ENCODE results near the gene EYS.

DNA sequence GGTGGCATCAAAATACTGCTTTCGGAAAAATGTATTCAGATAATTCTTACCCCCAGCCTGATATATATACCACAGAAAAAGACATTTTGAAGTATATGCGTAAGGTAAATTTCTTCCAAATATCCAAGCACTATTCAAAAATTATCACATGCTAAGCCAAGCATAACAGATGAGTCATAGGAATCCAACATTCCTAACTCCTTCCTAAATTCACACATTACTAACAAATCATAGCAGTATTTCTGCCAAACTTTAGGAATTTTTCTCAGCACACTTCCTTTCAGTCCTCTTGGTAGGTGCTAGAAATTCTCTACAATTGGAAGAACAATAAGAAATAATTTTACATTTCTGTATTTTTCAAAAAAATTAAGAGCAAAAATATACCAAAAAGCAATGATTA, 417.5 kb downstream of the EYS start:
- TF ChIP-seq POLR2A (IDR thresholded peaks at IDR 0.05; ENCODE audit: control extremely low read depth in 1 of 2, low read depth in 2 of 2, low read length in 2 of 2): no peak
- TF ChIP-seq CTCF (IDR thresholded peaks at IDR 0.05; ENCODE audit: control extremely low read depth in 1 of 3, insufficient read depth in 1 of 3, low read depth in 1 of 3, low read length in 3 of 3): no peak
- no peak for TF ChIP-seq EP300 (IDR thresholded peaks at IDR 0.05; ENCODE audit: borderline replicate concordance in 1 of 2, low read depth in 2 of 2, low read length in 2 of 2)
- TF ChIP-seq TCF12 (IDR thresholded peaks at IDR 0.05; ENCODE audit: low read depth, low read length): no peak
- TF ChIP-seq NRF1 (IDR thresholded peaks at IDR 0.05; ENCODE audit: low read depth, low read length): no peak
- no peak for TF ChIP-seq RXRA (IDR thresholded peaks at IDR 0.05; ENCODE audit: insufficient read depth, low read depth, low read length)
- no peak for TF ChIP-seq POLR2AphosphoS5 (IDR thresholded peaks at IDR 0.05; ENCODE audit: low read depth, low read length)
- TF ChIP-seq RFX5 (IDR thresholded peaks at IDR 0.05; ENCODE audit: borderline replicate concordance, low read depth, low read length): no peak
- no peak for TF ChIP-seq RBBP5 (IDR thresholded peaks at IDR 0.05; ENCODE audit: borderline replicate concordance, low read depth, low read length)
- TF ChIP-seq, protein P1, sequence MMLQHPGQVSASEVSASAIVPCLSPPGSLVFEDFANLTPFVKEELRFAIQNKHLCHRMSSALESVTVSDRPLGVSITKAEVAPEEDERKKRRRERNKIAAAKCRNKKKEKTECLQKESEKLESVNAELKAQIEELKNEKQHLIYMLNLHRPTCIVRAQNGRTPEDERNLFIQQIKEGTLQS (IDR thresholded peaks at IDR 0.05; ENCODE audit: insufficient read depth, low read depth, low read length): no peak
- no peak for TF ChIP-seq EZH2 (IDR thresholded peaks at IDR 0.05; ENCODE audit: low read depth, low read length, severe bottlenecking)
- TF ChIP-seq HDAC2 (IDR thresholded peaks at IDR 0.05; ENCODE audit: borderline replicate concordance in 1 of 2, low read depth in 2 of 2, low read length in 2 of 2): no peak
- TF ChIP-seq, protein P2, sequence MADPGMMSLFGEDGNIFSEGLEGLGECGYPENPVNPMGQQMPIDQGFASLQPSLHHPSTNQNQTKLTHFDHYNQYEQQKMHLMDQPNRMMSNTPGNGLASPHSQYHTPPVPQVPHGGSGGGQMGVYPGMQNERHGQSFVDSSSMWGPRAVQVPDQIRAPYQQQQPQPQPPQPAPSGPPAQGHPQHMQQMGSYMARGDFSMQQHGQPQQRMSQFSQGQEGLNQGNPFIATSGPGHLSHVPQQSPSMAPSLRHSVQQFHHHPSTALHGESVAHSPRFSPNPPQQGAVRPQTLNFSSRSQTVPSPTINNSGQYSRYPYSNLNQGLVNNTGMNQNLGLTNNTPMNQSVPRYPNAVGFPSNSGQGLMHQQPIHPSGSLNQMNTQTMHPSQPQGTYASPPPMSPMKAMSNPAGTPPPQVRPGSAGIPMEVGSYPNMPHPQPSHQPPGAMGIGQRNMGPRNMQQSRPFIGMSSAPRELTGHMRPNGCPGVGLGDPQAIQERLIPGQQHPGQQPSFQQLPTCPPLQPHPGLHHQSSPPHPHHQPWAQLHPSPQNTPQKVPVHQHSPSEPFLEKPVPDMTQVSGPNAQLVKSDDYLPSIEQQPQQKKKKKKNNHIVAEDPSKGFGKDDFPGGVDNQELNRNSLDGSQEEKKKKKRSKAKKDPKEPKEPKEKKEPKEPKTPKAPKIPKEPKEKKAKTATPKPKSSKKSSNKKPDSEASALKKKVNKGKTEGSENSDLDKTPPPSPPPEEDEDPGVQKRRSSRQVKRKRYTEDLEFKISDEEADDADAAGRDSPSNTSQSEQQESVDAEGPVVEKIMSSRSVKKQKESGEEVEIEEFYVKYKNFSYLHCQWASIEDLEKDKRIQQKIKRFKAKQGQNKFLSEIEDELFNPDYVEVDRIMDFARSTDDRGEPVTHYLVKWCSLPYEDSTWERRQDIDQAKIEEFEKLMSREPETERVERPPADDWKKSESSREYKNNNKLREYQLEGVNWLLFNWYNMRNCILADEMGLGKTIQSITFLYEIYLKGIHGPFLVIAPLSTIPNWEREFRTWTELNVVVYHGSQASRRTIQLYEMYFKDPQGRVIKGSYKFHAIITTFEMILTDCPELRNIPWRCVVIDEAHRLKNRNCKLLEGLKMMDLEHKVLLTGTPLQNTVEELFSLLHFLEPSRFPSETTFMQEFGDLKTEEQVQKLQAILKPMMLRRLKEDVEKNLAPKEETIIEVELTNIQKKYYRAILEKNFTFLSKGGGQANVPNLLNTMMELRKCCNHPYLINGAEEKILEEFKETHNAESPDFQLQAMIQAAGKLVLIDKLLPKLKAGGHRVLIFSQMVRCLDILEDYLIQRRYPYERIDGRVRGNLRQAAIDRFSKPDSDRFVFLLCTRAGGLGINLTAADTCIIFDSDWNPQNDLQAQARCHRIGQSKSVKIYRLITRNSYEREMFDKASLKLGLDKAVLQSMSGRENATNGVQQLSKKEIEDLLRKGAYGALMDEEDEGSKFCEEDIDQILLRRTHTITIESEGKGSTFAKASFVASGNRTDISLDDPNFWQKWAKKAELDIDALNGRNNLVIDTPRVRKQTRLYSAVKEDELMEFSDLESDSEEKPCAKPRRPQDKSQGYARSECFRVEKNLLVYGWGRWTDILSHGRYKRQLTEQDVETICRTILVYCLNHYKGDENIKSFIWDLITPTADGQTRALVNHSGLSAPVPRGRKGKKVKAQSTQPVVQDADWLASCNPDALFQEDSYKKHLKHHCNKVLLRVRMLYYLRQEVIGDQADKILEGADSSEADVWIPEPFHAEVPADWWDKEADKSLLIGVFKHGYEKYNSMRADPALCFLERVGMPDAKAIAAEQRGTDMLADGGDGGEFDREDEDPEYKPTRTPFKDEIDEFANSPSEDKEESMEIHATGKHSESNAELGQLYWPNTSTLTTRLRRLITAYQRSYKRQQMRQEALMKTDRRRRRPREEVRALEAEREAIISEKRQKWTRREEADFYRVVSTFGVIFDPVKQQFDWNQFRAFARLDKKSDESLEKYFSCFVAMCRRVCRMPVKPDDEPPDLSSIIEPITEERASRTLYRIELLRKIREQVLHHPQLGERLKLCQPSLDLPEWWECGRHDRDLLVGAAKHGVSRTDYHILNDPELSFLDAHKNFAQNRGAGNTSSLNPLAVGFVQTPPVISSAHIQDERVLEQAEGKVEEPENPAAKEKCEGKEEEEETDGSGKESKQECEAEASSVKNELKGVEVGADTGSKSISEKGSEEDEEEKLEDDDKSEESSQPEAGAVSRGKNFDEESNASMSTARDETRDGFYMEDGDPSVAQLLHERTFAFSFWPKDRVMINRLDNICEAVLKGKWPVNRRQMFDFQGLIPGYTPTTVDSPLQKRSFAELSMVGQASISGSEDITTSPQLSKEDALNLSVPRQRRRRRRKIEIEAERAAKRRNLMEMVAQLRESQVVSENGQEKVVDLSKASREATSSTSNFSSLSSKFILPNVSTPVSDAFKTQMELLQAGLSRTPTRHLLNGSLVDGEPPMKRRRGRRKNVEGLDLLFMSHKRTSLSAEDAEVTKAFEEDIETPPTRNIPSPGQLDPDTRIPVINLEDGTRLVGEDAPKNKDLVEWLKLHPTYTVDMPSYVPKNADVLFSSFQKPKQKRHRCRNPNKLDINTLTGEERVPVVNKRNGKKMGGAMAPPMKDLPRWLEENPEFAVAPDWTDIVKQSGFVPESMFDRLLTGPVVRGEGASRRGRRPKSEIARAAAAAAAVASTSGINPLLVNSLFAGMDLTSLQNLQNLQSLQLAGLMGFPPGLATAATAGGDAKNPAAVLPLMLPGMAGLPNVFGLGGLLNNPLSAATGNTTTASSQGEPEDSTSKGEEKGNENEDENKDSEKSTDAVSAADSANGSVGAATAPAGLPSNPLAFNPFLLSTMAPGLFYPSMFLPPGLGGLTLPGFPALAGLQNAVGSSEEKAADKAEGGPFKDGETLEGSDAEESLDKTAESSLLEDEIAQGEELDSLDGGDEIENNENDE (IDR thresholded peaks at IDR 0.05; ENCODE audit: insufficient replicate concordance, low read length): no peak

Data from H1 (cell line).